ENCODE data around the gene SLC41A1.

GRCh38 chr1:205767248-205767647 is 45.8 kb downstream of the SLC41A1 start:
- TF ChIP-seq CTCF (conservative IDR thresholded peaks at IDR 0.05; ENCODE audit: low read length) (no peak), EZH2phosphoT487 (IDR thresholded peaks at IDR 0.05; ENCODE audit: borderline replicate concordance) (no peak)

Measured in Loucy (cell line).